Activated T-helper 2 cell treated with anti-CD3 and anti-CD28 coated beads, Interferon-gamma antibody, Interleukin-2, Interleukin-4, amounts not matched to agents 10 μg/mL and 5 μg/mL and 100 μg/mL, durations not matched to agents 14 hours and 24 hours and 36 hours (primary cell): ENCODE measurements around the gene SHROOM2. TPM values are rescaled to one million over a fixed set of nuclear protein-coding genes. Genes with fewer than 3 reads are reported as not detected.
A peak's percentile ranks its signal among the peaks of the same experiment; 100 is the strongest.

Experiments
- DNase-seq: peaks from one replicate; pipeline ENCODE4 v3.0.0; 2021; ENCODE audit warnings: low spot score
- H3K27ac Mint-ChIP-seq: one replicate; pipeline ENCODE4 v1.8.0; 2021; ENCODE audit warnings: mixed read lengths
- H3K27me3 Mint-ChIP-seq: one replicate; pipeline ENCODE4 v1.8.0; 2021; ENCODE audit warnings: low read depth, mixed read lengths
- H3K36me3 Mint-ChIP-seq: one replicate; pipeline ENCODE4 v1.8.0; 2021; ENCODE audit warnings: low read depth, mixed read lengths
- H3K4me1 Mint-ChIP-seq: one replicate; pipeline ENCODE4 v1.8.0; 2021; ENCODE audit warnings: low read depth, mixed read lengths
- H3K4me3 Mint-ChIP-seq: one replicate; pipeline ENCODE4 v1.8.0; 2021; ENCODE audit warnings: low read depth, mild to moderate bottlenecking, moderate library complexity, mixed read lengths
- H3K9me3 Mint-ChIP-seq: one replicate; pipeline ENCODE4 v1.8.0; 2021; ENCODE audit warnings: mixed read lengths
- intact Hi-C: fragments of 100-400 bp; cut with micrococcal nuclease; formaldehyde crosslinking; loops from one replicate; pipeline ENCODE4 v1.15.1; 2023
- total RNA-seq: library from RNA; stranded (reverse); gene quantifications from 2 replicates; pipeline ENCODE4 v1.2.3, GENCODE V29; 2022

Gene SHROOM2
- total RNA-seq, 1 donor from 2014 or later = not detected

DNA sequence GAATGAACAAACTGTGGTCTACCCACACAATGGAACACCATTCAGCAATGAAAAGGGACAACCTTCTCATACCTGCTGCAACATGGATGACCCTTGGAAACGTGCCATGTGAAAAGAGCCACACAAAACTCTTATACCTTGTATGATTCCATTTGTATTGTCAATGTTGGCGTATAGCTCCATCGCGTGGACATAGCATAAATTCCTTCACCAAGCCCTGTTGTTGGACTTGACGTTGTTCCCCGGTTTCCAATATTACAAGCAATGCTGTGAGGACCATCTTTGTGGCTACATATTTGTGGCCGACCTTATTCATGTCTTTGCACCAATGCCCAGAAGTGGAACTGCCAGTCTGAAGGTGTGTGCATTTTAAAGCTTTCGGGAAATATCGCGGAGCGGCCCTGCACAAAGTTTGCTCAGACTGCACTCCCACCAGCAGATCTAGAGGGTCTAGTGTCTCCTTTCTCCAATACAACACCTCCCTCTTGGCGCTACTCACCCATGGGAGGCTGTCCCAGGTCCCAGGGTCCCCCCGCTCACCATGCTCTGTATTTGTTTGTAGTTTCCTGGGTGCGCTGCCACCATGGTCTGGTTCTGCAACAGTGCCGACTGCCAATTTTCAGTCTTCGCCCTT is 180.7 kb downstream of the SHROOM2 start, which contains the start of gene CLDN34:
Gene CLDN34 (plus strand): TSS at position 584 of the 634 bp plus-strand sequence. CDS start 0 bp downstream, at position 584.
- Mint-ChIP-seq H3K36me3 (no peaks in the 10 kb centered on the region), H3K4me3 (no peak within 1 kb of the TSS), H3K27me3 (no peaks in the 10 kb centered on the region), H3K9me3 (no peaks in the 10 kb centered on the region), H3K4me1 (no peaks in the 10 kb centered on the region), H3K27ac (no peak within 1 kb of the TSS)
- no peak for DNase-seq
- intact Hi-C loops = no loop called here

DNA sequence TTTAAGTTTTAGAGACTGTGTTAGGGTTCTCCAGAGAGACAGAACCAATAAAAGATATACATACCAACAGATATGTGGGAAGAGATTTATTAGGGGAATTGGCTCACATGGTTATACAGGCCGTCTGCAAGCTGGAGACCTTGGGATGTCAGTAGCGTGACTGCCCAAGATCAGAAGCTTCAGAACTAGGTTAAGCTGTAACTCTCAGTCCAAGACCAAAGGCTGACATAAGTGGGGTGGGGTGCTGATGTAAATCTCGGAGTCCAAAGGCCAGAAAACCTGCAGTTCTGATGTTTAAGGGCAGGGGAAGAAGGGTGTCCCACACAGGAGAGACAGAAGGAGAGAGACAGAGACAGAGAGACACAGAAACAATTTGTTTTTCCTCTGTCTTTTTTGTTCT is 191.4 kb downstream of the SHROOM2 start:
- no peak overlapping the region for H3K27ac Mint-ChIP-seq
- no peaks in the 10 kb centered on the region for H3K4me1 Mint-ChIP-seq
- H3K27me3 Mint-ChIP-seq = no peaks in the 10 kb centered on the region
- intact Hi-C loops = no loop called here
- H3K36me3 Mint-ChIP-seq = no peaks in the 10 kb centered on the region
- DNase-seq = no peak
- no peaks in the 10 kb centered on the region for H3K9me3 Mint-ChIP-seq
- H3K4me3 Mint-ChIP-seq = no peak overlapping the region

DNA sequence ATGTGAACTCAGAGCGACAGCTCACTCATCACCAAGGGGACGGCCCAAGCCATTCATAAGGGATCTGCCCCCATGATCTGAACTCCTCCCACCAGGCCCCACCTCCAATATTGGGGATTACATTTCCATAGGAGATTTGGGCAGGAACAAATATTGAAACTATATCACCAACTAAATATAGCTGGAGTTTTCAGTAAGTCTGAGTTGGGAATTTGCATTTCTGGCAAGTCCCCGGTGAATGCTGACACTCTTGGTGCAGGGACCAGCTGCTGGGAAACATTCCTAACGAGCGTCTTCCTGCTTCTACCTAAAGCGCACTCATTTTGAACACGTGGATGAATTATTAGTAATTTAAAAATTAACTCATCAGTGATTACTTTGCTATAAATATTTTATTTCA is 194.2 kb downstream of the SHROOM2 start:
- H3K27me3 Mint-ChIP-seq = peaks cover 6% of the 10 kb centered on the region
- no peak for DNase-seq
- H3K4me3 Mint-ChIP-seq = no peak overlapping the region
- no peaks in the 10 kb centered on the region for H3K9me3 Mint-ChIP-seq
- intact Hi-C loops = no loop called here
- H3K36me3 Mint-ChIP-seq = no peaks in the 10 kb centered on the region
- H3K4me1 Mint-ChIP-seq = no peaks in the 10 kb centered on the region
- H3K27ac Mint-ChIP-seq = no peak overlapping the region

DNA sequence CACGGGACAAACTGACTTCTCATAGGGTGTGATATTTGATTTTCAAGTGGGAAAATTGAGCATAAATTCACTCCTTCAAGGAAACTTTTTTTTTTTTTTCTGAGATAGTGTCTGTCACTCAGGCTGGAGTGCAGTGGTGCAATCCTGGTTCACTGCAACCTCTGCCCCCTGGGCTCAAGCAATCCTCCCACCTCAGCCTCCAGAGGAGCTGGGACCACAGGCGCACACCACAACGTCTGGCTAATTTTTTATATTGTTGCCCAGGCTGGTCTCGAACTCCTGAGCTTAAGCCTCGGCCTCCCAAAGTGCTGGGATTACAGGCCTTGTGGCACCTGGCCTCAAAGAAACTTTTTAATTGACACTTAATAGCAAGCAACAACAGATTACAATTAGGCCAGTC is 194.7 kb downstream of the SHROOM2 start:
- intact Hi-C loops = no loop called here
- no peaks in the 10 kb centered on the region for H3K4me1 Mint-ChIP-seq
- DNase-seq = no peak
- no peaks in the 10 kb centered on the region for H3K9me3 Mint-ChIP-seq
- no peak overlapping the region for H3K4me3 Mint-ChIP-seq
- no peaks in the 10 kb centered on the region for H3K36me3 Mint-ChIP-seq
- H3K27me3 Mint-ChIP-seq = peaks cover 6% of the 10 kb centered on the region
- H3K27ac Mint-ChIP-seq = no peak overlapping the region

DNA sequence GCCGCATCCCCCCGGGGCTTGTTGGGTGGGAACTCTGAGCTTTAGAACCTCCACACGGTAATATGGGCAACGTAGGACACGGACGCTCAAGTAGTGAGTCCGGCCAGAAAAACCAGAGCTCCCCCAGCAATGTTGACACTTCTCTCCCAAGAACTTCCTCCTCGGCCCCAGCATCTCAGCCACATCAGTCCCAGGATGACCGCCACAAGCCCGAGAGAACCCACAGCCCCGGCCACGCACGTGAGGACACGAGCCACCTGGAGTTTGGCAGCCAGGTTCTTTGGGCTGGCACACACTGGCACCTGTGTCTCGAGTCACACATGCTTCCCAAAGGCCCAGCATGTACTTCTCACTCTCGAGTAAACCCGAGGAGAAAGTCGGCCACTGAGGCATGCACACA is 197.2 kb downstream of the SHROOM2 start:
- intact Hi-C loops = no loop called here
- no peaks in the 10 kb centered on the region for H3K36me3 Mint-ChIP-seq
- no peaks in the 10 kb centered on the region for H3K4me1 Mint-ChIP-seq
- H3K27ac Mint-ChIP-seq = no peak overlapping the region
- peaks cover 6% of the 10 kb centered on the region for H3K27me3 Mint-ChIP-seq
- H3K4me3 Mint-ChIP-seq = no peak overlapping the region
- DNase-seq = no peak
- no peaks in the 10 kb centered on the region for H3K9me3 Mint-ChIP-seq

DNA sequence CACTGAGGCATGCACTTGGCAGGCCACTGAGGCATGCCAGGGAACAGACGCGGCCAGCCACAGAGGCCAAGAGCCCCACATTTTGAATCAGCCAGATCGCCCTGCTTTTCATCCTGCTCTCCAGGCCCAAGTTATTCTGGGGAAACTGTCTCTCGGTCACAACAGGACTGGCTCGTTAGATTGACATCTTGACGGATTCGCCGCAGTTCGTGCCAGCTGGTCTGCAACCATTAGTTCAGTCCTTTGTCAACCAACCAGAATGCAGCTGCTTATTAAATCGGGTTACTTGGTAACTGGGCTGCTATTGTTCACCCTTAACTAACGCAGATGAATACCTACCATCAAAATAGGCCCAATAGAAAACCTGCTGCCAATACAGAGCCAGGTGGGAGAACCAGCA is 197.6 kb downstream of the SHROOM2 start:
- no peaks in the 10 kb centered on the region for H3K4me1 Mint-ChIP-seq
- no peak overlapping the region for H3K27ac Mint-ChIP-seq

DNA sequence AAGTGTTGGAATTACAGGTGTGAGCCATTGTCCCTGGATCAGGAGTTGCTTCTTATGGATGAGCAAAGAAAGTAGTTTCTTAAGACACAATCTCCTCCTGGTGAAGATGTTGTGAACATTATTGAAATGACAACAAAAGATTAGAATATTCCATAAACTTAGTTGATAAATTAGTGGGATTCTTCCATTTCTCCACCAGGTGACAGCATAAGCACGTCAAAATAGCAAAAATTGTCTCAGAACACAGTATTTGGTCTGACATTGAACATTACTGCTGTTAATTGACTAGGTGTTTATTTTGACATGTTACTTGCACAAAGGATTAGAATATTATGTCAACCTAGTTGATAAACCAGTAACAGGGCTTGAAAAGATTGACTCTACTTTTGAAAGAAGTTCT is 202.5 kb downstream of the SHROOM2 start:
- Mint-ChIP-seq H3K9me3 (no peaks in the 10 kb centered on the region), H3K27me3 (peaks cover 4% of the 10 kb centered on the region), H3K4me3 (no peak overlapping the region), H3K4me1 (no peaks in the 10 kb centered on the region), H3K36me3 (no peaks in the 10 kb centered on the region), H3K27ac (no peak overlapping the region)
- DNase-seq = no peak
- intact Hi-C loops = no loop called here

More for the DNA sequence above, 197.6 kb downstream of the SHROOM2 start:
- no peak for DNase-seq
- intact Hi-C loops = no loop called here
- H3K4me3 Mint-ChIP-seq = no peak overlapping the region
- no peaks in the 10 kb centered on the region for H3K9me3 Mint-ChIP-seq
- peaks cover 6% of the 10 kb centered on the region for H3K27me3 Mint-ChIP-seq
- H3K36me3 Mint-ChIP-seq = no peaks in the 10 kb centered on the region

DNA sequence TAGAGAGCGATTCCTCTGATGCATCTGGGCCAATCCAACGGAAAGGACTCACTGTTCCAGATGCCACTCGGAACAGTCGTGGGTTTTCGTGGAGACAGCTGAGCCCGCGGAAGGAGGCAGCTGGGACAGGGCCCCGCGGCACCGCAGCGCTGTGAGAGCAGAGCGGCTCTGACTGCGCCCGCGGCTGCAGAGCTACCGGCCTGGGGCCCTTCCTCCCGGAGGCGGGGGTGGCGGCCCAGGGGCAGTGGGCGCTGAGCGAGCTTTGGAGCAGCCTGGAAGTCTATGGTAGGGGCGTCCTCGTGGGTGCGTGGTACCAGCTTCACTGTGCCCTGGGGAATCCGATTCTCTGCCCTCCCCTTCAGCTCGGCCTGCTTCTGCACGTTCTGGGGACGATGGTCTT is 205.8 kb downstream of the SHROOM2 start:
- intact Hi-C loops = no loop called here
- Mint-ChIP-seq H3K36me3 (no peaks in the 10 kb centered on the region), H3K27ac (no peak overlapping the region), H3K27me3 (no peaks in the 10 kb centered on the region), H3K4me3 (no peak overlapping the region), H3K4me1 (peaks cover 4% of the 10 kb centered on the region), H3K9me3 (no peaks in the 10 kb centered on the region)
- DNase-seq = no peak

DNA sequence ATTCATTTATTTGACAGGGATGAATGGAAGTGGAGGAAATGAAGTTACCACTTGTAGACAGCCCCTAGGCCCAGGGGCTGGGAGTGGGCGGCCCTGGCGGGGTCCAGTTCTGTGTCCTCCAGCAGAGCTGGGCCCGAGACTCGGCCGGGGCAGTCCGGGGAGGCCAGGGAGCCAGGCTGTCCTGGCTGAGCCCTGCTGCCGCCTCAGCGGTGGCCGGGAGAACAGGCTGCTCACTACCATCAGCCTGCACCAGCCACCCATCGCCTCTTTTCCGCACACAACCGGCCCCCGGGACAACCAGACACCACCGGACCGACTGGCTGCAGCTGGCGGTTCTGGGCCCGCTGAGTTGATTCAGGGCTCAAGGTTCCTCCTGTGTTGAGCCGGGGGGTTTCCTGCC is 206.5 kb downstream of the SHROOM2 start:
- no peak overlapping the region for H3K27ac Mint-ChIP-seq
- no peak for DNase-seq
- H3K4me1 Mint-ChIP-seq = peaks cover 8% of the 10 kb centered on the region
- H3K36me3 Mint-ChIP-seq = no peaks in the 10 kb centered on the region
- no peaks in the 10 kb centered on the region for H3K9me3 Mint-ChIP-seq
- intact Hi-C loops = no loop called here
- H3K4me3 Mint-ChIP-seq = no peak overlapping the region
- no peaks in the 10 kb centered on the region for H3K27me3 Mint-ChIP-seq

DNA sequence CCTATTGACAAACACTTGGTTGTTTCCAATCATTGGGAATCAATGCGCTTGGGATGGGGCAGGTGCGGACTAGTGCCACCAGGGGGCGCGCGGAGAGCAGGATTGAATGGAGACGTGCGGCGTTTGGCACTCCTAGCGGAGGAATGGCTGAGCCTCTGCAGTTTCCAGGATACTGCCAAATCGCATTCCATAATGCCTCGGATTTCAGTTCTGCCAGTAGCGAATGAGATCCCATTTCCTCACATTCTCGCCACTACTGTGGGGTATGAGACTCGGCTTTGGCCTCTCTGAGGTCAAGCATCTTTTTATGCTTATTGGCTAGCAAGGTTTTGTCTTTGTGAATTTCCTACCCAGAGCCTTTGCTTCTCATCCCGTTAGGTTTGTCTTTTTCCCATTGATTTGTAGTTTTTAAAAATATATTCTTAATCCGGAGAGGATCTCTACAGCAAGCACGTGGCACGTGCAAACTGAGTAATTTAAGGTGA is 209.7 kb downstream of the SHROOM2 start:
- intact Hi-C loops = loop anchor here (1.0 to 5.0 kb wide), 5 partner anchors 19 to 124 kb away; no protein-coding TSS in a partner anchor

DNA sequence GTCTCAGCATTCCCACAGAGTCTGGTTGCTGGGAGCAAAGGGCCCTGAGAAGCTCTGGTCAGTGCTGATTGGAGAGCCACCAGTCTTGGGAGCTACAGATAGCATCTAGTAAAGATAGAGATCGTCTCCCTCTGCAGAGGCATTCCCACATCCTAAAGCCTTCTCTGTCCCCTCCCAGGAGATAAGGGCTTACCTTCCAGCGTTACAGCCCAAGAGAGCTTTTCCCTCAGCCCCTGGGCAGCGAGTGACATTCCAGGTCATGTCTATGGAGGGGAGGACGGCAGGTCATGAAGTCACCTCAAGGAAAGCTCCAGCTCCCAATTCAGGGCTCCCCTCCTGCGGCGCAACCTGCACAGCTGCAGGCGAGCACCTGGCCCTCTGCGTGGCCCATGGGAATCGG is 210.8 kb downstream of the SHROOM2 start:
- H3K4me1 Mint-ChIP-seq = peaks cover 17% of the 10 kb centered on the region
- peak overlapping the region; percentile 90 for H3K27ac Mint-ChIP-seq
- no peaks in the 10 kb centered on the region for H3K27me3 Mint-ChIP-seq
- DNase-seq = no peak
- intact Hi-C loops = loop anchor here (1.0 to 5.0 kb wide), 4 partner anchors 18 to 125 kb away; no protein-coding TSS in a partner anchor
- H3K36me3 Mint-ChIP-seq = no peaks in the 10 kb centered on the region
- no peaks in the 10 kb centered on the region for H3K9me3 Mint-ChIP-seq
- H3K4me3 Mint-ChIP-seq = peak overlapping the region; percentile 75

More for the DNA sequence above, 209.7 kb downstream of the SHROOM2 start:
- peak overlapping the region; percentile 90 for H3K27ac Mint-ChIP-seq
- peak; percentile 51 for DNase-seq
- H3K4me1 Mint-ChIP-seq = peaks cover 17% of the 10 kb centered on the region
- H3K4me3 Mint-ChIP-seq = peak overlapping the region; percentile 75
- H3K36me3 Mint-ChIP-seq = no peaks in the 10 kb centered on the region
- H3K9me3 Mint-ChIP-seq = no peaks in the 10 kb centered on the region
- no peaks in the 10 kb centered on the region for H3K27me3 Mint-ChIP-seq

DNA sequence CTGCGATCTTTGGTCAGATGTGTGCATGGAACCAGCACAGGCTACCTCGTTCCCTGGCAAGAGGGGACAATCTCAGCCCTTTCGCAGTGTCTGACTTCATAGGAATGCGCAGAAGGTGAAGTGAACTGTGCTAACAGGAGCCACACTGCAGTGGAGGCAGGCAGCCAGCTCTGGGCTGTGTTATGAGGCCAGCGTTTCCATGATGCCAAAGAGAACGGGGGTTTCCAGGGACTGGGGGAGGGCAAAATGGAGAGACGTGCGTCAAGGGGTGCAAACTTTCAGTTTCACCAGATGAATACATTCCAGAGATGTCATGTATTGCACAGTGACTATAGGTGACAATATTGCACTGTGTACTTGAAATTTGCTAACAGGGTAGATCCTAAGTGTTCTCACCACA is 211.3 kb downstream of the SHROOM2 start:
- H3K27me3 Mint-ChIP-seq = no peaks in the 10 kb centered on the region
- intact Hi-C loops = loop anchor here (1.0 to 5.0 kb wide), 4 partner anchors 17 to 125 kb away; no protein-coding TSS in a partner anchor
- no peaks in the 10 kb centered on the region for H3K9me3 Mint-ChIP-seq
- H3K36me3 Mint-ChIP-seq = no peaks in the 10 kb centered on the region
- H3K27ac Mint-ChIP-seq = peak overlapping the region; percentile 90
- H3K4me3 Mint-ChIP-seq = peak overlapping the region; percentile 75
- peak; percentile 33 for DNase-seq
- peaks cover 18% of the 10 kb centered on the region for H3K4me1 Mint-ChIP-seq
